Smooth muscle cell (in vitro differentiated cells): ENCODE results near the gene RREB1. TPM values are rescaled to one million over a fixed set of nuclear protein-coding genes. Genes with fewer than 3 reads are reported as not detected.
A peak's percentile ranks its signal among the peaks of the same experiment; 100 is the strongest.

Experiments used
- DNase-seq: peaks from one replicate; lab custom pipeline; 2025; ENCODE audit not compliant: unreplicated experiment; lab: John Stamatoyannopoulos, UW
- H2AFZ ChIP-seq: fragments of 200-600 bp; sonication (generic); 2 replicates; pipeline ENCODE4 v1.6.0; 2016; ENCODE audit warnings: antibody characterized with exemption, low read depth, mild to moderate bottlenecking
- H3F3A ChIP-seq: fragments of 200-600 bp; sonication (generic); 2 replicates; pipeline ENCODE4 v1.6.0; 2017; ENCODE audit warnings: antibody characterized with exemption, low read depth
- H3K27ac ChIP-seq: fragments of 200-600 bp; sonication (generic); 2 replicates; pipeline ENCODE4 v1.5.1; 2016; ENCODE audit warnings: low read depth, mild to moderate bottlenecking
- H3K27me3 ChIP-seq: fragments of 200-600 bp; sonication (generic); 2 replicates; pipeline ENCODE4 v1.6.1; 2016; ENCODE audit warnings: low read depth, mild to moderate bottlenecking
- H3K36me3 ChIP-seq: fragments of 200-600 bp; sonication (generic); 2 replicates; pipeline ENCODE4 v1.5.1; 2016; ENCODE audit warnings: low read depth
- H3K4me1 ChIP-seq: fragments of 200-600 bp; sonication (generic); 2 replicates; pipeline ENCODE4 v1.5.1; 2016; ENCODE audit warnings: low read depth
- H3K4me2 ChIP-seq: fragments of 200-600 bp; sonication (generic); 2 replicates; pipeline ENCODE4 v1.6.0; 2016; ENCODE audit warnings: mild to moderate bottlenecking
- H3K4me3 ChIP-seq: fragments of 200-600 bp; sonication (generic); 2 replicates; pipeline ENCODE4 v1.5.1; 2016; ENCODE audit warnings: mild to moderate bottlenecking
- H3K79me2 ChIP-seq: fragments of 200-600 bp; sonication (generic); 2 replicates; pipeline ENCODE4 v1.6.0; 2016; ENCODE audit warnings: low read depth, mild to moderate bottlenecking
- H3K9ac ChIP-seq: fragments of 200-600 bp; sonication (generic); 2 replicates; pipeline ENCODE4 v1.6.0; 2016; ENCODE audit warnings: low read depth
- H3K9me3 ChIP-seq: fragments of 200-600 bp; sonication (generic); replicated peaks from 2 replicates; pipeline ENCODE4 v1.5.1; 2016; ENCODE audit warnings: low read depth
- H4K20me1 ChIP-seq: fragments of 200-600 bp; sonication (generic); 2 replicates; pipeline ENCODE4 v1.6.0; 2016; ENCODE audit warnings: low read depth
- WGBS: methylation state at CpG from one replicate; pipeline ENCODE4 v1.1.7; 2016; ENCODE audit warnings: low lambda C conversion rate; 5-methylcytosine and 5-hydroxymethylcytosine counted together
- polyA plus RNA-seq: library from polyadenylated mRNA; unstranded; fragments of >200 nt; fragmentation: Nextera tagmentation; extraction: Ambion mirVana; gene quantifications from 2 replicates; pipeline ENCODE4 v1.2.1, GENCODE V29; 2016
- total RNA-seq: library from RNA; depleted of rRNA; stranded (reverse); fragments of >200 nt; gene quantifications from 2 replicates; pipeline ENCODE4 v1.2.3, GENCODE V29; 2014
- TF ChIP-seq, protein P1 (sequence below): fragments of 200-600 bp; sonication (generic); IDR thresholded peaks from 2 replicates; pipeline ENCODE4 v1.5.1; 2017; ENCODE audit warnings: borderline replicate concordance, mild to moderate bottlenecking, antibody characterized with exemption; ENCODE audit not compliant: insufficient read depth, poor library complexity, severe bottlenecking

The RREB1 gene
- total and polyA plus RNA-seq, 2 experiments from 2014 or later = 13.2 to 26.1 TPM

DNA sequence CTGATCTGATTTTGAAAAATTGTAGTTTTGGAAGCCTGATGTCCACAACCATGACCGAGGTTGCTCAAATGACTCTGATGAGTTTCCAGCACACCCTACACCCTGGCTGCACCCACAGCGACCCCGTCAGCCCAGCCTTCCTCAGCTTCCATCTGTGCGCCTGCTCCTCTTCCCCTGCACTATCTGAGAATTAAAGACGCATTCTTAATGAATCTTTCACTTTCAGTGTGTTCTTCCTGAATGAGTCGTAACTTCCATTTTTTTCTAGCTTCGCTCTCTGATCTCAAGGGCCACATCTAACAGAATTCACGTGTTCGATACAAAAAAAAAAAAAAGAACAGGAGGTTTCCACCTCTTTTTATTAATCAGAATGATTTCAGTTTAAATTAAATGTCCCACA, 21.3 kb upstream of the RREB1 start:
- Histone ChIP-seq H3K36me3 (no peaks in the 10 kb centered on the region), H3K27me3 (no peaks in the 10 kb centered on the region), H3K4me3 (peak overlapping the region; percentile 4), H3K4me1 (peaks cover 5% of the 10 kb centered on the region), H3K9me3 (no peaks in the 10 kb centered on the region), H3F3A (no peaks in the 10 kb centered on the region), H3K9ac (no peak overlapping the region), H3K4me2 (peak overlapping the region; percentile 71), H3K27ac (no peak overlapping the region), H2AFZ (no peak overlapping the region), H3K79me2 (no peaks in the 10 kb centered on the region), H4K20me1 (no peaks in the 10 kb centered on the region)
- TF ChIP-seq, protein P1, sequence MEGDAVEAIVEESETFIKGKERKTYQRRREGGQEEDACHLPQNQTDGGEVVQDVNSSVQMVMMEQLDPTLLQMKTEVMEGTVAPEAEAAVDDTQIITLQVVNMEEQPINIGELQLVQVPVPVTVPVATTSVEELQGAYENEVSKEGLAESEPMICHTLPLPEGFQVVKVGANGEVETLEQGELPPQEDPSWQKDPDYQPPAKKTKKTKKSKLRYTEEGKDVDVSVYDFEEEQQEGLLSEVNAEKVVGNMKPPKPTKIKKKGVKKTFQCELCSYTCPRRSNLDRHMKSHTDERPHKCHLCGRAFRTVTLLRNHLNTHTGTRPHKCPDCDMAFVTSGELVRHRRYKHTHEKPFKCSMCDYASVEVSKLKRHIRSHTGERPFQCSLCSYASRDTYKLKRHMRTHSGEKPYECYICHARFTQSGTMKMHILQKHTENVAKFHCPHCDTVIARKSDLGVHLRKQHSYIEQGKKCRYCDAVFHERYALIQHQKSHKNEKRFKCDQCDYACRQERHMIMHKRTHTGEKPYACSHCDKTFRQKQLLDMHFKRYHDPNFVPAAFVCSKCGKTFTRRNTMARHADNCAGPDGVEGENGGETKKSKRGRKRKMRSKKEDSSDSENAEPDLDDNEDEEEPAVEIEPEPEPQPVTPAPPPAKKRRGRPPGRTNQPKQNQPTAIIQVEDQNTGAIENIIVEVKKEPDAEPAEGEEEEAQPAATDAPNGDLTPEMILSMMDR = no peak
- DNase-seq = no peak
- WGBS = 66% methylated on average over 9 of the region's 9 CpGs

DNA sequence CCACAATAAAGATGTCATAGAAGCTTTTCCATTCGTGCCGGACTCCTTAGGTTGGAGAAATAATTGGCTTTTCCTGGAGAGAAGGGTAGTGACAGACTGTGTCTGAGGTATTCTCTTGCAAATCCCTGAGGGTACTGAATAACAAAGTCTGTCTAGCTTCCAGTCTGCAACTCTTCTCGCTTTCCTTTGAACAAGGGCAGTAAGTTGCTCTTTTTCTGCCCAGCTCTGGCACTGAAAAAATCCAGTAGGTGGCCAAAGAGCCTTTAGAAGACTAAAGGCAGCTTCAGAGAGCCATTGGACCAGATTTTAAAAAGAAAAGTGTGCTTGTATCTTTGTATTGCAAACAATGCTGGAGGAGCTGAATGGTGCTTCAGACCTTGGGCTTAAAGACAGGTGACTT, 20.7 kb upstream of the RREB1 start:
- no peak overlapping the region for H3K9ac ChIP-seq
- no peaks in the 10 kb centered on the region for H3K36me3 ChIP-seq
- no peaks in the 10 kb centered on the region for H3F3A ChIP-seq
- no peaks in the 10 kb centered on the region for H3K9me3 ChIP-seq
- H3K27me3 ChIP-seq = no peaks in the 10 kb centered on the region
- TF ChIP-seq, protein P1 = no peak
- H3K4me1 ChIP-seq = peaks cover 5% of the 10 kb centered on the region
- WGBS = 27% methylated on average over 3 of the region's 3 CpGs
- peak overlapping the region; percentile 36 for H2AFZ ChIP-seq
- H3K27ac ChIP-seq = no peak overlapping the region
- DNase-seq = no peak
- H3K4me3 ChIP-seq = peak overlapping the region; percentile 4
- H3K79me2 ChIP-seq = no peaks in the 10 kb centered on the region
- H3K4me2 ChIP-seq = peak overlapping the region; percentile 71
- H4K20me1 ChIP-seq = no peaks in the 10 kb centered on the region

DNA sequence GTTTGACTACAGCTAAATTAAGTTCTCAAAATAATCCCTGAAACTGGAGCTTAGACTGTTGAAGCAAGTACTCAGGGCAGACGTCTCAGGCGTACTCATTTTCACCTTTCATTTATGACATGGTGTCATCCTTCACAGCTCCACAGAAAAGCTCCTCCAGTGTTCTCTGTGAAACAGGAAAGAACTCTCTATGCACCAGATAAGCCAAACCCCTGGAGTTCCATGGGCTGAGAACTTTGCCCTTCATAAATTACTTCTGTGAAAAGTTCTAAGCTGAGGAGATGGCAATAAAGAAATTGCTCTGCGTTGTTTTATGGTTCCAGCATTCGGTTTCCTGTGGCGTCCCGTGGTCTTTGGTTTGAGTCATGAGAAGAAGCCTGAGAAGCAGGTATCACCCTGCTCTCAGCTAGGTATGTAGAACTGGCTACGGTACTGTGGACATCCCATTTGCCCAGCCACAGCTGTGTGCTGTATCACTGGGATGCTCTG, 20.2 kb upstream of the RREB1 start:
- peaks cover 5% of the 10 kb centered on the region for H3K4me1 ChIP-seq
- H3K9ac ChIP-seq = no peak overlapping the region
- H3F3A ChIP-seq = no peaks in the 10 kb centered on the region
- H3K4me3 ChIP-seq = no peak overlapping the region
- no peaks in the 10 kb centered on the region for H3K79me2 ChIP-seq
- H4K20me1 ChIP-seq = no peaks in the 10 kb centered on the region
- H3K27me3 ChIP-seq = no peaks in the 10 kb centered on the region
- DNase-seq = no peak
- H3K27ac ChIP-seq = no peak overlapping the region
- no peaks in the 10 kb centered on the region for H3K9me3 ChIP-seq
- no peak overlapping the region for H3K4me2 ChIP-seq
- H2AFZ ChIP-seq = no peak overlapping the region
- TF ChIP-seq, protein P1 = no peak
- whole genome bisulfite sequencing = 85% methylated on average over 7 of the region's 7 CpGs
- no peaks in the 10 kb centered on the region for H3K36me3 ChIP-seq

DNA sequence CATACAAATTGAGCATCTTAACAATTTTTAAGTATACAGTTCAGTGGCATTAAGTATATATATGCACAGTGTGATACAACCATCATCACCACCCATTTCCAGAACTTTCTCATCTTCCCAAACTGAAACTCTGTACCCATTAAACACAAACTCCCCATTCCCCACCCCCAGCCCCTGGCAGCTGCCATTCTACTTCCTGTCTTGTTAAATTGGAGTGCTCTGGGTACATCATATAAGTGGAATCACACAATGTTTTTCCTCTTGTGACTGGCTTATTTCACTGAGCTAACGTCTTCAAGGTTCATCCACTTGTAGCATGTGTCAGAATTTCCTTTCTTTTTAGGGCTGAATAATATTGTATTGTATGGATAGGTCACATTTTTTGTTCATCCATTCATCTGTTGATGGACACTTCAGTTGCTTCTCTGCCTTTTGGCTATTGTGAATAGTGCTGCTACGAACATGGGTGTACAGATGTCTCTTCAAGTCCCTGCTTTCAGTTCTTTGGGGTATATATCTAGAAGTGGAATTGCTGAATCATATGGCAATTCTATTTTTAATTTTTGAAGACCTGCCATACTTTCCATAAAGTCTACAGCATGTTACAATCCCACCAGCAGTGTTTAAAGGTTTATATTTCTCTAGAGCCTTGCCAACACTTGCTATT, 19.6 kb upstream of the RREB1 start:
- H3K4me1 ChIP-seq = peaks cover 5% of the 10 kb centered on the region
- H3K9ac ChIP-seq = no peak overlapping the region
- TF ChIP-seq, protein P1 = no peak
- DNase-seq = no peak
- H2AFZ ChIP-seq = no peak overlapping the region
- H3F3A ChIP-seq = no peaks in the 10 kb centered on the region
- no peaks in the 10 kb centered on the region for H3K36me3 ChIP-seq
- no peaks in the 10 kb centered on the region for H3K9me3 ChIP-seq
- no peak overlapping the region for H3K4me2 ChIP-seq
- no peak overlapping the region for H3K27ac ChIP-seq
- H4K20me1 ChIP-seq = no peaks in the 10 kb centered on the region
- H3K27me3 ChIP-seq = no peaks in the 10 kb centered on the region
- 89% methylated on average over 2 of the region's 2 CpGs for WGBS
- no peaks in the 10 kb centered on the region for H3K79me2 ChIP-seq
- H3K4me3 ChIP-seq = no peak overlapping the region
